HEK293 (cell line): ENCODE data around the gene MOB3C.
A peak's percentile ranks its signal among the peaks of the same experiment; 100 is the strongest.

ENCODE experiments used
- CTCF ChIA-PET: fragments of 350-600 bp; formaldehyde crosslinking; extraction: SDS; loops from one replicate; lab custom pipeline; 2021; ENCODE audit warnings: antibody characterized with exemption; lab: Yijun Ruan, JAX
- POLR2A ChIA-PET: fragments of 300-600 bp; formaldehyde crosslinking; extraction: SDS; loops from one replicate; lab custom pipeline; 2020; ENCODE audit warnings: antibody characterized with exemption, inconsistent platforms; lab: Yijun Ruan, JAX
- H3K27ac ChIP-seq: fragments of 200-500 bp; sonication (Bioruptor generic); 2 replicates; pipeline ENCODE4 v1.5.1; 2014; ENCODE audit warnings: low read depth, low read length, control low read depth, inconsistent platforms; ENCODE audit errors: extremely low read depth
- H3K36me3 ChIP-seq, 2 experiments: fragments of 200-500 bp in 1 of 2; sonication (Bioruptor generic) in 1 of 2; 1 replicate in 1 of 2; 2 replicates in 1 of 2; pipeline ENCODE4 v1.5.1; 2014 to 2017; ENCODE audit warnings: inconsistent platforms in 2 of 2, low read length in 2 of 2; ENCODE audit not compliant: control insufficient read depth in 2 of 2, insufficient read depth in 1 of 2
- H3K4me1 ChIP-seq: fragments of 200-500 bp; sonication (Bioruptor generic); 2 replicates; pipeline ENCODE4 v1.5.1; 2014; ENCODE audit warnings: mild to moderate bottlenecking, low read length, inconsistent platforms; ENCODE audit not compliant: control insufficient read depth, insufficient read depth
- H3K4me3 ChIP-seq: 2 replicates; pipeline ENCODE4 v1.5.1; 2011; ENCODE audit warnings: low read depth, mild to moderate bottlenecking, control low read depth, low read length, moderate library complexity
- H3K9me3 ChIP-seq: fragments of 200-500 bp; sonication (Bioruptor generic); 2 replicates; pipeline ENCODE4 v1.5.1; 2014; ENCODE audit warnings: low read depth, low read length, inconsistent platforms; ENCODE audit not compliant: control insufficient read depth, insufficient read depth
- EGR2 ChIP-seq: fragments of 450-650 bp; formaldehyde crosslinking; IDR thresholded peaks from 2 replicates; pipeline ENCODE4 v1.5.1; 2016; ENCODE audit warnings: low read depth, missing biosample characterization, missing genetic modification characterization
- GLIS2 ChIP-seq: fragments of 450-650 bp; formaldehyde crosslinking; IDR thresholded peaks from 2 replicates; pipeline ENCODE4 v1.5.1; 2016; ENCODE audit warnings: missing biosample characterization, missing genetic modification characterization
- INSM2 ChIP-seq: fragments of 450-650 bp; formaldehyde crosslinking; IDR thresholded peaks from 2 replicates; pipeline ENCODE4 v1.5.1; 2016; ENCODE audit warnings: missing biosample characterization, missing genetic modification characterization
- KLF1 ChIP-seq: fragments of 450-650 bp; formaldehyde crosslinking; IDR thresholded peaks from 2 replicates; pipeline ENCODE4 v1.5.1; 2016; ENCODE audit warnings: missing biosample characterization, missing genetic modification characterization
- KLF9 ChIP-seq: fragments of 450-650 bp; formaldehyde crosslinking; IDR thresholded peaks from 2 replicates; pipeline ENCODE4 v1.5.1; 2016; ENCODE audit warnings: missing biosample characterization, missing genetic modification characterization, low read depth
- MEIS1 ChIP-seq: sonication (generic); formaldehyde crosslinking; IDR thresholded peaks from 2 replicates; pipeline ENCODE4 v1.8.1; 2022; ENCODE audit warnings: missing genetic modification reagents, mild to moderate bottlenecking, borderline replicate concordance
- PATZ1 ChIP-seq: fragments of 450-650 bp; formaldehyde crosslinking; IDR thresholded peaks from 2 replicates; pipeline ENCODE4 v1.5.1; 2016; ENCODE audit warnings: missing biosample characterization, missing genetic modification characterization
- REPIN1 ChIP-seq: fragments of 450-650 bp; formaldehyde crosslinking; IDR thresholded peaks from 2 replicates; pipeline ENCODE4 v1.5.1; 2017; ENCODE audit warnings: missing biosample characterization, missing genetic modification characterization, low read depth
- SCRT2 ChIP-seq: fragments of 450-650 bp; formaldehyde crosslinking; IDR thresholded peaks from 2 replicates; pipeline ENCODE4 v1.5.1; 2016; ENCODE audit warnings: missing biosample characterization, missing genetic modification characterization
- ZBTB7A ChIP-seq: fragments of 450-650 bp; formaldehyde crosslinking; IDR thresholded peaks from 2 replicates; pipeline ENCODE4 v1.5.1; 2016; ENCODE audit warnings: low read depth, missing biosample characterization, missing genetic modification characterization
- ZFHX2 ChIP-seq: fragments of 450-650 bp; formaldehyde crosslinking; conservative IDR thresholded peaks from 2 replicates; pipeline ENCODE4 v1.5.1; 2016; ENCODE audit warnings: missing biosample characterization, missing genetic modification characterization
- ZFP69B ChIP-seq: fragments of 450-650 bp; formaldehyde crosslinking; IDR thresholded peaks from 2 replicates; pipeline ENCODE4 v1.5.1; 2016; ENCODE audit warnings: missing biosample characterization, missing genetic modification characterization
- ZIC2 ChIP-seq: fragments of 450-650 bp; formaldehyde crosslinking; IDR thresholded peaks from 2 replicates; pipeline ENCODE4 v1.5.1; 2016; ENCODE audit warnings: missing biosample characterization, missing genetic modification characterization
- ZNF133 ChIP-seq: fragments of 450-650 bp; formaldehyde crosslinking; IDR thresholded peaks from 2 replicates; pipeline ENCODE4 v1.5.1; 2016; ENCODE audit warnings: missing biosample characterization, missing genetic modification characterization
- ZNF16 ChIP-seq: fragments of 450-650 bp; formaldehyde crosslinking; IDR thresholded peaks from 2 replicates; pipeline ENCODE4 v1.5.1; 2016; ENCODE audit warnings: low read depth, missing biosample characterization, missing genetic modification characterization
- ZNF416 ChIP-seq: fragments of 450-650 bp; formaldehyde crosslinking; IDR thresholded peaks from 2 replicates; pipeline ENCODE4 v1.5.1; 2016; ENCODE audit warnings: missing biosample characterization, missing genetic modification characterization
- ZNF473 ChIP-seq: fragments of 450-650 bp; formaldehyde crosslinking; IDR thresholded peaks from 2 replicates; pipeline ENCODE4 v1.5.1; 2017; ENCODE audit warnings: missing biosample characterization, missing genetic modification characterization
- ZNF596 ChIP-seq: fragments of 450-650 bp; IDR thresholded peaks from 2 replicates; pipeline ENCODE4 v1.5.0; 2018; ENCODE audit warnings: missing biosample characterization, mild to moderate bottlenecking, missing genetic modification characterization, moderate library complexity
- ZNF626 ChIP-seq: fragments of 450-650 bp; sonication (Bioruptor Pico); formaldehyde crosslinking; IDR thresholded peaks from 2 replicates; pipeline ENCODE4 v1.5.1; 2018; ENCODE audit warnings: missing biosample characterization, missing genetic modification characterization, inconsistent platforms
- ZNF629 ChIP-seq: fragments of 450-650 bp; formaldehyde crosslinking; IDR thresholded peaks from 2 replicates; pipeline ENCODE4 v1.5.1; 2017; ENCODE audit warnings: missing biosample characterization, missing genetic modification characterization
- ZNF658 ChIP-seq: fragments of 450-650 bp; formaldehyde crosslinking; IDR thresholded peaks from 2 replicates; pipeline ENCODE4; 2016; ENCODE audit warnings: missing biosample characterization, missing genetic modification characterization
- ZNF692 ChIP-seq: fragments of 450-650 bp; formaldehyde crosslinking; IDR thresholded peaks from 2 replicates; pipeline ENCODE4 v1.5.1; 2016; ENCODE audit warnings: missing biosample characterization, missing genetic modification characterization
- TF ChIP-seq, protein P1 (sequence below): fragments of 450-650 bp; formaldehyde crosslinking; IDR thresholded peaks from 2 replicates; pipeline ENCODE4 v1.5.1; 2016; ENCODE audit warnings: missing biosample characterization, missing genetic modification characterization
- TF ChIP-seq, protein P2 (sequence below): fragments of 450-650 bp; formaldehyde crosslinking; IDR thresholded peaks from 2 replicates; pipeline ENCODE4 v1.5.1; 2016; ENCODE audit warnings: missing biosample characterization, missing genetic modification characterization
- TF ChIP-seq, protein P3 (sequence below): fragments of 450-650 bp; formaldehyde crosslinking; IDR thresholded peaks from 2 replicates; pipeline ENCODE4 v1.5.1; 2017; ENCODE audit warnings: missing biosample characterization, missing genetic modification characterization

The MOB3C gene

GRCh38 chr1:46612937-46613660 is 3.5 kb downstream of the MOB3C start:
- H3K27ac ChIP-seq, result no peak overlapping the region
- POLR2A ChIA-PET, result interaction anchor here (8.9 kb wide), 1 partner anchor 9 kb away, joined by 77 read pairs; the partner anchor contains the start of gene MKNK1
- CTCF ChIA-PET, result interaction anchor here (0.9 to 2.7 kb wide), 2 partner anchors 9 to 10 kb away, joined by 4 to 8 read pairs; partner anchors contain the start of gene MKNK1
- peaks cover 0 to 9% of the 10 kb centered on the region in 2 experiments; a peak in 1 of 3 replicates for H3K36me3 ChIP-seq
- H3K9me3 ChIP-seq, result no peaks in the 10 kb centered on the region
- TF ChIP-seq ZNF658 (tag by site-specific recombination), result no peak
- TF ChIP-seq ZNF416 (tag by site-specific recombination), result no peak
- no peak for TF ChIP-seq INSM2 (tag by site-specific recombination)
- no peak for TF ChIP-seq ZBTB7A
- TF ChIP-seq ZNF473 (tag by site-specific recombination), result no peak
- no peak for TF ChIP-seq GLIS2 (tag by site-specific recombination)
- no peak for TF ChIP-seq MEIS1 (CRISPR knock-in tag)
- no peak for TF ChIP-seq ZNF133
- no peak for TF ChIP-seq ZNF626 (tag by site-specific recombination)
- TF ChIP-seq ZNF16 (tag by site-specific recombination), result no peak
- no peak for TF ChIP-seq ZFP69B (tag by site-specific recombination)
- no peaks in the 10 kb centered on the region for H3K4me1 ChIP-seq
- H3K4me3 ChIP-seq, result no peak overlapping the region

DNA sequence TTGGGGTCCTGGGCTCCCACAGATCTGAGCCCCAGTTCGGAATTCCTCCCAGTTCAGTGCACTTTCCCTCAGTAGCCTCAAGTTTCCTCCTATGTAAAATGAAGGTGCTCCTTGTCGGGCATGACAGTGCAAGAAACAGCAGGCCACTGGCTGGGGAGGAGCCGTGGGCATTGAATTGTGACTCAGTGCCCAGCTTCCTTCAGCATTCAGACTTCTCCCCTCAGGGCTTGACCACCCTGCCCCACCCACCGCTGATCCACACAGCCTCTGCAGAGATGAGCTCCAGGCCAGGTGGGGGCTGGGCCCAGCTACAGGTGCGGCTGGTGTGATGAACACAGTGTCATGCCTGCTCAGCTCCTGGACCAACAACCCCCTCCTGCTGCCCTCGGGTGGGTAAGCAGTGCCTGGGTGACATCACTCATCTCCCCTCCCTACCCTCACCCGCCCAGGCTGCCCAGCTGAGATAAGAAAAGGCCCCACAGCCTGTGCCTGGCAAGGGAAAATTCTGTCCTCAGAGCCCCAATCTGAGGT is 4.9 kb downstream of the MOB3C start:
- H3K4me3 ChIP-seq, result no peak overlapping the region
- POLR2A ChIA-PET, result interaction anchor here (0.8 to 8.9 kb wide), 2 partner anchors 7 to 11 kb away, joined by 3 to 77 read pairs; partner anchors contain the start of gene MKNK1
- H3K36me3 ChIP-seq, result peaks cover 0 to 9% of the 10 kb centered on the region in 2 experiments; a peak in 1 of 3 replicates
- H3K9me3 ChIP-seq, result no peaks in the 10 kb centered on the region
- H3K4me1 ChIP-seq, result no peaks in the 10 kb centered on the region
- H3K27ac ChIP-seq, result no peak overlapping the region
- CTCF ChIA-PET, result interaction anchor here (2.7 kb wide), 1 partner anchor 10 kb away, joined by 8 read pairs; no protein-coding TSS in a partner anchor
- TF ChIP-seq PATZ1 (tag by site-specific recombination), result 0 out of 2 replicates have a peak, but pooled peaks have one; percentile 18
- TF ChIP-seq, protein P1, sequence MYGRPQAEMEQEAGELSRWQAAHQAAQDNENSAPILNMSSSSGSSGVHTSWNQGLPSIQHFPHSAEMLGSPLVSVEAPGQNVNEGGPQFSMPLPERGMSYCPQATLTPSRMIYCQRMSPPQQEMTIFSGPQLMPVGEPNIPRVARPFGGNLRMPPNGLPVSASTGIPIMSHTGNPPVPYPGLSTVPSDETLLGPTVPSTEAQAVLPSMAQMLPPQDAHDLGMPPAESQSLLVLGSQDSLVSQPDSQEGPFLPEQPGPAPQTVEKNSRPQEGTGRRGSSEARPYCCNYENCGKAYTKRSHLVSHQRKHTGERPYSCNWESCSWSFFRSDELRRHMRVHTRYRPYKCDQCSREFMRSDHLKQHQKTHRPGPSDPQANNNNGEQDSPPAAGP (tag by site-specific recombination), result peak; percentile 94; the same call in 1 of the 2 replicates
- peak; percentile 83 for TF ChIP-seq ZNF692 (tag by site-specific recombination)
- peak; percentile 73; the same call in 1 of the 2 replicates for TF ChIP-seq SCRT2 (tag by site-specific recombination)
- peak; percentile 53 for TF ChIP-seq GLIS2 (tag by site-specific recombination)
- TF ChIP-seq ZNF596 (tag by site-specific recombination), result no peak
- peak; percentile 77 for TF ChIP-seq KLF1
- peak; percentile 60 for TF ChIP-seq EGR2 (tag by site-specific recombination)
- TF ChIP-seq, protein P2, sequence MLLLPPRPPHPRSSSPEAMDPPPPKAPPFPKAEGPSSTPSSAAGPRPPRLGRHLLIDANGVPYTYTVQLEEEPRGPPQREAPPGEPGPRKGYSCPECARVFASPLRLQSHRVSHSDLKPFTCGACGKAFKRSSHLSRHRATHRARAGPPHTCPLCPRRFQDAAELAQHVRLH (tag by site-specific recombination), result no peak
- TF ChIP-seq ZIC2 (tag by site-specific recombination), result peak; percentile 53
- 0 out of 2 replicates have a peak, but pooled peaks have one; percentile 43 for TF ChIP-seq ZNF629 (tag by site-specific recombination)
- TF ChIP-seq REPIN1 (tag by site-specific recombination), result no peak
- no peak; the same call in none of the 2 replicates for TF ChIP-seq ZFHX2 (tag by site-specific recombination)
- no peak for TF ChIP-seq KLF9 (tag by site-specific recombination)
- TF ChIP-seq, protein P3, sequence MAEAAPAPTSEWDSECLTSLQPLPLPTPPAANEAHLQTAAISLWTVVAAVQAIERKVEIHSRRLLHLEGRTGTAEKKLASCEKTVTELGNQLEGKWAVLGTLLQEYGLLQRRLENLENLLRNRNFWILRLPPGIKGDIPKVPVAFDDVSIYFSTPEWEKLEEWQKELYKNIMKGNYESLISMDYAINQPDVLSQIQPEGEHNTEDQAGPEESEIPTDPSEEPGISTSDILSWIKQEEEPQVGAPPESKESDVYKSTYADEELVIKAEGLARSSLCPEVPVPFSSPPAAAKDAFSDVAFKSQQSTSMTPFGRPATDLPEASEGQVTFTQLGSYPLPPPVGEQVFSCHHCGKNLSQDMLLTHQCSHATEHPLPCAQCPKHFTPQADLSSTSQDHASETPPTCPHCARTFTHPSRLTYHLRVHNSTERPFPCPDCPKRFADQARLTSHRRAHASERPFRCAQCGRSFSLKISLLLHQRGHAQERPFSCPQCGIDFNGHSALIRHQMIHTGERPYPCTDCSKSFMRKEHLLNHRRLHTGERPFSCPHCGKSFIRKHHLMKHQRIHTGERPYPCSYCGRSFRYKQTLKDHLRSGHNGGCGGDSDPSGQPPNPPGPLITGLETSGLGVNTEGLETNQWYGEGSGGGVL, result peak; percentile 96
